GM12801 (cell line): ENCODE measurements around the gene ATP1B4.

Experiments
- CTCF ChIP-seq: IDR thresholded peaks from one replicate; pipeline ENCODE4 v1.5.1; 2011; ENCODE audit warnings: control low read depth; ENCODE audit not compliant: insufficient read length; ENCODE audit errors: extremely low read depth

The ATP1B4 gene

GRCh38 chrX:120377715-120378114 is 15.8 kb downstream of the ATP1B4 start:
- TF ChIP-seq CTCF: no peak

- TF ChIP-seq CTCF: no peak
These were observed 16.7 kb downstream of the ATP1B4 start for GRCh38 chrX:120378570-120378969.

GRCh38 chrX:120379937-120380681 is 18.2 kb downstream of the ATP1B4 start:
- TF ChIP-seq CTCF: no peak

GRCh38 chrX:120380699-120381098 is 18.8 kb downstream of the ATP1B4 start:
- no peak for TF ChIP-seq CTCF

- TF ChIP-seq CTCF: no peak
These were observed 39.4 kb downstream of the ATP1B4 start for GRCh38 chrX:120401301-120401700.

- no peak for TF ChIP-seq CTCF
These were observed 40.5 kb downstream of the ATP1B4 start for GRCh38 chrX:120402369-120402768.

- no peak for TF ChIP-seq CTCF
These were observed 44.7 kb downstream of the ATP1B4 start for GRCh38 chrX:120406638-120407037.
